ENCODE measurements around the gene ZNF521.
A peak's percentile ranks its signal among the peaks of the same experiment; 100 is the strongest.

Gene ZNF521

GRCh38 chr18:25144820-25145219, 207.1 kb downstream of the ZNF521 start:
- DNase-seq (ENCODE audit: low read depth): peak; percentile 79
- no peak for TF ChIP-seq CTCF (conservative IDR thresholded peaks at IDR 0.05; ENCODE audit: control insufficient read depth, insufficient read depth, low read depth, low read length)
- H3K4me3 ChIP-seq (ENCODE audit: control insufficient read depth, low read depth, low read length): no peak overlapping the region

DNA sequence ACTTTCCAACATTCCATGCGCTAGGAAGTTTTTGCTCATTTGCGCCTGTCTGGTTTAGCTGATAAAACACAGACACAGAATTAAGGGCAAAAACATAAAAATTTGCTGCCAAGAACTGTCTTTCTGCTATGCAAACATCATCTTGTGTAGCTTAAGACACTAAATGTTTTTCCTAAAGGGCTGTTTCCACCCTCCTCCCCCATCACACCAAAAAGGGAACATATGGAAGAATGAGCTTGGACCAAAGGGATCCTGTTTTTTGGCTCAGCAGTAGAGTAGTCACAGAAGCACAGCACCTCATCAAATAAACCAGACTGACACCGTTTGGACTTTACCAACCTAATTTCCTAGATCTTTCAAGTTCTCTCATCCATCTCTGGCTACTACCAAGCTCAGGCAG, 210.1 kb downstream of the ZNF521 start:
- no peak overlapping the region for H3K4me3 ChIP-seq (ENCODE audit: control insufficient read depth, low read depth, low read length)
- TF ChIP-seq CTCF (conservative IDR thresholded peaks at IDR 0.05; ENCODE audit: control insufficient read depth, insufficient read depth, low read depth, low read length): no peak
- DNase-seq (ENCODE audit: low read depth): no peak

DNA sequence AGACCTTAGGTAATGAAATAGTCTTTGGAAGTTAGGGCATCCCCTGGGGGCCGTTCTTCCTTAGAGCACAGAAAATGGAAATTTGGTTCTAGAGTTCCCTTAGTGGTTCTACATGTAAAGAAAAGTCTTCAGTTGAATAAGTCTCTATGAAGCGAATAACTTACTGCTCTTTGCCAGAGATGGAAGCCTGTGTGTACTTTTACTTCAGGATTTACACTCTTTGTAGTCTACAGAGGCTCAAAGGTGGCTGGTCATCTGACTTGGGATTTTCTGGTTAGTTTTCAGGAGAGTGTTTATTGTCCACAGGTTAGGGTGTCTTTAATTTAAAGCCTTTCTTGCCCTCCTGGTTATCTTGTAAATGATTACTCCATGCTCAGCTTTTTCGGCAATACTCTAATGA, 210.6 kb downstream of the ZNF521 start:
- no peak overlapping the region for H3K4me3 ChIP-seq (ENCODE audit: control insufficient read depth, low read depth, low read length)
- no peak for TF ChIP-seq CTCF (conservative IDR thresholded peaks at IDR 0.05; ENCODE audit: control insufficient read depth, insufficient read depth, low read depth, low read length)
- no peak for DNase-seq (ENCODE audit: low read depth)

GRCh38 chr18:25140962-25141308, 211.0 kb downstream of the ZNF521 start:
- no peak for DNase-seq (ENCODE audit: low read depth)
- TF ChIP-seq CTCF (conservative IDR thresholded peaks at IDR 0.05; ENCODE audit: control insufficient read depth, insufficient read depth, low read depth, low read length): no peak
- H3K4me3 ChIP-seq (ENCODE audit: control insufficient read depth, low read depth, low read length): no peak overlapping the region

DNA sequence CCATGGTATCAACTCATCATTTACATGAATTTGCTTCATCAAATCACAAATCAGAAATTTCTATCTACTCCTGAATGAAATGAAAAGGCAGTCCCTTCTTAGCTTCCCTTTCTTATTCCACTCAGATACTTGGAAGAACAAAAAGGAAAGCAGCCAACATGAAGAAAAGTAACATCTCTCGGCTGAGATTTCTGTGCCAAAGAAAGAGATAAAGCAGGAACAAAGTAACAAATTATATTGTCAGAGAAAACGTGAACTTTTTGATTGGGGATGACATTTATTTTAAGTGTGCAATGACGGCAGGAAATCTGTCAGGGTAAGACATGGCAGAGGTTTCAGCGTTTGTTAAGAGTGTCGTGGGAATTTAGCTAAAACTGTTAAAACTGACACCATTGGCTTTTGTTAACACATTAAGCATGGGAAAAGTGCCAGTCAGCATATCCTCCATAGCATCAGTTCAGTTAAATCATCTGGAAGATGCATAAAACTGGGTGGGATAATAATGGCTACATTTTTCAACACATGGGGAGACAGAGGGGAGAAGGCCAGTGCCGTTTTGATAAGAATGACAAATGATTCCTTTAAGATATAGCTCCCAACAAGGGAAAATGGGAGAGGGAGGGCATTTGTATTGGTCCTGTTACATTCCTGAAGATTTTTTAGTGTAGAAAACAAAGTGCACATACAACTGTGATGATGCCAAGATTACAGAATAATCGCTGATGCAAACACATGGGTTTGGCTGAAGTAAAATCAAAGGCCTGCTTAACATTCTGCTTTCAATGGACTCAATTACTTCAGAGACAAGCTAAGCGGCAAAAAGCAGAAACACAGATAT, 211.6 kb downstream of the ZNF521 start:
- no peak overlapping the region for H3K4me3 ChIP-seq (ENCODE audit: control insufficient read depth, low read depth, low read length)
- no peak for DNase-seq (ENCODE audit: low read depth)
- no peak for TF ChIP-seq CTCF (conservative IDR thresholded peaks at IDR 0.05; ENCODE audit: control insufficient read depth, insufficient read depth, low read depth, low read length)

- TF ChIP-seq CTCF (conservative IDR thresholded peaks at IDR 0.05; ENCODE audit: control insufficient read depth, insufficient read depth, low read depth, low read length): no peak
- H3K4me3 ChIP-seq (ENCODE audit: control insufficient read depth, low read depth, low read length): no peak overlapping the region
- no peak for DNase-seq (ENCODE audit: low read depth)
Observed at GRCh38 chr18:25137197-25137472, 214.8 kb downstream of the ZNF521 start.

Data from fibroblast of mammary gland (primary cell).